GM10266 (cell line): ENCODE results near the gene KLC3.
"Not testable (repeated sequence)": the region's sequence is repeated elsewhere in the genome, so short reads cannot be mapped to it uniquely, and the experiment has no call there.

Experiments
- DNase-seq: peaks from one replicate; pipeline ENCODE4 v3.0.0; 2012; ENCODE audit errors: extremely low spot score
- TF ChIP-seq, protein P1 (sequence below): IDR thresholded peaks from 2 replicates; pipeline ENCODE4 v1.5.1; 2012; ENCODE audit warnings: mild to moderate bottlenecking, low read depth; ENCODE audit not compliant: control insufficient read depth, insufficient read depth; ENCODE audit errors: missing control alignments

KLC3 gene

GRCh38 chr19:45327404-45328143 lies 13.0 kb upstream of the KLC3 start:
- TF ChIP-seq, protein P1, sequence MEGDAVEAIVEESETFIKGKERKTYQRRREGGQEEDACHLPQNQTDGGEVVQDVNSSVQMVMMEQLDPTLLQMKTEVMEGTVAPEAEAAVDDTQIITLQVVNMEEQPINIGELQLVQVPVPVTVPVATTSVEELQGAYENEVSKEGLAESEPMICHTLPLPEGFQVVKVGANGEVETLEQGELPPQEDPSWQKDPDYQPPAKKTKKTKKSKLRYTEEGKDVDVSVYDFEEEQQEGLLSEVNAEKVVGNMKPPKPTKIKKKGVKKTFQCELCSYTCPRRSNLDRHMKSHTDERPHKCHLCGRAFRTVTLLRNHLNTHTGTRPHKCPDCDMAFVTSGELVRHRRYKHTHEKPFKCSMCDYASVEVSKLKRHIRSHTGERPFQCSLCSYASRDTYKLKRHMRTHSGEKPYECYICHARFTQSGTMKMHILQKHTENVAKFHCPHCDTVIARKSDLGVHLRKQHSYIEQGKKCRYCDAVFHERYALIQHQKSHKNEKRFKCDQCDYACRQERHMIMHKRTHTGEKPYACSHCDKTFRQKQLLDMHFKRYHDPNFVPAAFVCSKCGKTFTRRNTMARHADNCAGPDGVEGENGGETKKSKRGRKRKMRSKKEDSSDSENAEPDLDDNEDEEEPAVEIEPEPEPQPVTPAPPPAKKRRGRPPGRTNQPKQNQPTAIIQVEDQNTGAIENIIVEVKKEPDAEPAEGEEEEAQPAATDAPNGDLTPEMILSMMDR = no peak
- DNase-seq = no peak

- no peak for DNase-seq
- TF ChIP-seq, protein P1 = no peak
Observed at GRCh38 chr19:45331411-45331810, 9.1 kb upstream of the KLC3 start.

GRCh38 chr19:45333609-45334303 lies 6.8 kb upstream of the KLC3 start:
- DNase-seq = no peak
- TF ChIP-seq, protein P1 = no peak

- DNase-seq = not testable (repeated sequence)
Observed at GRCh38 chr19:45334881-45335280, 5.7 kb upstream of the KLC3 start.

- DNase-seq = no peak
- TF ChIP-seq, protein P1 = no peak
Observed at GRCh38 chr19:45336696-45337251, 3.8 kb upstream of the KLC3 start.

GRCh38 chr19:45339629-45340028 lies 921 bp upstream of the KLC3 start:
- DNase-seq = no peak
- TF ChIP-seq, protein P1 = no peak

DNA sequence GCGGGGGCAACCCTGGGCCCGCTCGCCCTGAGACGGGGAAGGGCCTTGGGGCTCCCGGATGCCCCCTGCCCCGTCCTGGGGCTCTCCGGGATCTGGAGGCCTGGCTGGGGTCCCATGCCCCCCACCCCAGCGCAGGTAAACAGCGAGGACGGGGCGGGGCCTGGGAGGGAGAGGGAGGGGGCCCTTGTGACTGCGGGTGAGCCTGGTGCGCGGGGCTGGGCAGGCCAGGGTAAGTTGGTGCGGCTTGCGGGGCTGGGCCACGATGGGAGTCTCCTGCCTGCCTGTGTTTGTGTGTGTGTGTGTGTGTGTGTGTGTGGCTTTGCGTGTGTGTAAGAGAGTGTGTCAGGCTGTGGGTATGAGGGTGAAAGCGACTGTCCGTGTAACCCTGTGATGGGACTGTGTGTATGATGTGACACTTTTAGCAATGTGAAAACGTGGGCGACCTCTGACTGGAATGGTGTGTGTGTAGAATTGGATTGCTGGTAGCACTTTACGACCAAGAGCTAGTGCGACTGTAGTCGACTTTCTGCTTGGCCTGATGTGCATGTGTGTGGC lies 426 bp downstream of the KLC3 start:
- DNase-seq = no peak
- TF ChIP-seq, protein P1 = no peak
